ENCODE data around the gene SKIC2. TPM values are rescaled to one million over a fixed set of nuclear protein-coding genes. Genes with fewer than 3 reads are reported as not detected.

The SKIC2 gene
- total RNA-seq, 1 donor from 2014 or later, result 25.4 TPM

- DNase-seq (ENCODE audit: low read depth in 2 of 2), result no peak
Observed at GRCh38 chr6:31945507-31946369, 13.2 kb upstream of the SKIC2 start, which contains the start of gene CFB. TSS of gene CFB (plus strand) at chr6:31946095. CDS start at chr6:31946222, 127 bp downstream.

- DNase-seq (ENCODE audit: low read depth in 2 of 2), result no peak
Observed at GRCh38 chr6:31946370-31946885, 12.5 kb upstream of the SKIC2 start.

DNA sequence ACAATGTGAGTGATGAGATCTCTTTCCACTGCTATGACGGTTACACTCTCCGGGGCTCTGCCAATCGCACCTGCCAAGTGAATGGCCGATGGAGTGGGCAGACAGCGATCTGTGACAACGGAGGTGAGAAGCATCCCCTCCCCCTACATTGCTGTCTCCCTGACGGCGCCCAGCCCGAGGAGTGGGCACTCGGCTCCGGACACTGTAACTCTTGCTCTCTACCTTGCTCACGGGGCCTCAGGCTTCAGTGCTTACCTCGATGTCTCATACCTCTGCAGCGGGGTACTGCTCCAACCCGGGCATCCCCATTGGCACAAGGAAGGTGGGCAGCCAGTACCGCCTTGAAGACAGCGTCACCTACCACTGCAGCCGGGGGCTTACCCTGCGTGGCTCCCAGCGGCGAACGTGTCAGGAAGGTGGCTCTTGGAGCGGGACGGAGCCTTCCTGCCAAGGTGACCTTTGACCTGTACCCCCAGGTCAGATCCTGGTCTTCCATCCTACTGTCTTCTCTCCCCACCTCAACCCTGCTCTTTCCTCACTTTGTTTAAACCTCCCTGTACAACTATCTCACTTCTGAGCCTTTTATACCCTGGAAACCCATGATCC lies 11.8 kb upstream of the SKIC2 start:
- DNase-seq (ENCODE audit: low read depth in 2 of 2), result no peak

- DNase-seq (ENCODE audit: low read depth in 2 of 2), result no peak
Observed at GRCh38 chr6:31947864-31948263, 11.1 kb upstream of the SKIC2 start.

GRCh38 chr6:31948306-31948705 lies 10.7 kb upstream of the SKIC2 start:
- no peak for DNase-seq (ENCODE audit: low read depth in 2 of 2)

GRCh38 chr6:31948753-31949413 lies 10.1 kb upstream of the SKIC2 start:
- DNase-seq (ENCODE audit: low read depth in 2 of 2), result no peak

GRCh38 chr6:31949926-31950548 lies 8.9 kb upstream of the SKIC2 start:
- DNase-seq (ENCODE audit: low read depth in 2 of 2), result no peak

- peak; percentile 29 to 63 for DNase-seq (ENCODE audit: low read depth in 2 of 2)
Observed at GRCh38 chr6:31952140-31952805, 6.7 kb upstream of the SKIC2 start.

GRCh38 chr6:31952890-31953289 lies 6.1 kb upstream of the SKIC2 start:
- DNase-seq (ENCODE audit: low read depth in 2 of 2), result no peak

- DNase-seq (ENCODE audit: low read depth in 2 of 2), result no peak
Observed at GRCh38 chr6:31954511-31954910, 4.5 kb upstream of the SKIC2 start.

- no peak for DNase-seq (ENCODE audit: low read depth in 2 of 2)
Observed at GRCh38 chr6:31956796-31957195, 2.2 kb upstream of the SKIC2 start.

GRCh38 chr6:31958412-31958740 lies 599 bp upstream of the SKIC2 start:
- DNase-seq (ENCODE audit: low read depth in 2 of 2), result no peak

DNA sequence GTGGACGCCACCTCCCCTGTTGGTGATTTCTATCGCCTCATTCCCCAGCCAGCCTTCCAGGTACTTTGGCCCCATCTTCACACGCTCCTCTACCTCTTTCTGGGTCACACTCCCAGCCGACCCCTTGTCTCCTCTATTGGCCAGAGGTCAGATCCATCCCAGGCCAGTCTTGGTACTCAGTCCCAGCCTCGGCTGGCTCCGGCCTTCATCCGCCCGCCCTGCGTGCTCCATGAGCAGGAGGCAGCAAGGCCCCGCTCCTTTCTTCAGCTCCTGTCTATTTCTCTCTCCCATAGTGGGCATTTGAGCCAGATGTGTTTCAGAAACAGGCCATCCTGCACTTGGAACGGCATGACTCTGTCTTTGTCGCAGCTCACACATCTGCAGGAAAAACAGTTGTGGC lies 2.6 kb downstream of the SKIC2 start:
- DNase-seq (ENCODE audit: low read depth in 2 of 2), result no peak

- no peak for DNase-seq (ENCODE audit: low read depth in 2 of 2)
Observed at GRCh38 chr6:31963921-31964320, 4.9 kb downstream of the SKIC2 start.

DNA sequence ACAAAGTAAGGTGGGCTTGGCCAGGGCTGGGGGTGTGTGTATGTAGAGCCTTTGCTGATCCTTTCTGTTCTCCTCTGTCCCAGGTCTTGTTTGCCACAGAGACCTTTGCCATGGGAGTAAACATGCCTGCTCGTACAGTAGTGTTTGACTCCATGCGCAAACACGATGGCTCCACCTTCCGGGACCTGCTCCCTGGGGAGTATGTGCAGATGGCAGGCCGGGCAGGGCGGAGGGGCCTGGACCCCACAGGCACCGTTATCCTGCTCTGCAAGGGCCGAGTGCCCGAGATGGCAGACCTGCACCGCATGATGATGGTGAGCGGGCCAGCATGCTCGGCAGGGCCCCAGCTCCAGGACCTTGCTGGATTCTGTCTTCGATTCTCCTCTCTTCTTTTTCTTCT lies 6.7 kb downstream of the SKIC2 start:
- no peak for DNase-seq (ENCODE audit: low read depth in 2 of 2)

- no peak for DNase-seq (ENCODE audit: low read depth in 2 of 2)
Observed at GRCh38 chr6:31966506-31966905, 7.5 kb downstream of the SKIC2 start.

DNA sequence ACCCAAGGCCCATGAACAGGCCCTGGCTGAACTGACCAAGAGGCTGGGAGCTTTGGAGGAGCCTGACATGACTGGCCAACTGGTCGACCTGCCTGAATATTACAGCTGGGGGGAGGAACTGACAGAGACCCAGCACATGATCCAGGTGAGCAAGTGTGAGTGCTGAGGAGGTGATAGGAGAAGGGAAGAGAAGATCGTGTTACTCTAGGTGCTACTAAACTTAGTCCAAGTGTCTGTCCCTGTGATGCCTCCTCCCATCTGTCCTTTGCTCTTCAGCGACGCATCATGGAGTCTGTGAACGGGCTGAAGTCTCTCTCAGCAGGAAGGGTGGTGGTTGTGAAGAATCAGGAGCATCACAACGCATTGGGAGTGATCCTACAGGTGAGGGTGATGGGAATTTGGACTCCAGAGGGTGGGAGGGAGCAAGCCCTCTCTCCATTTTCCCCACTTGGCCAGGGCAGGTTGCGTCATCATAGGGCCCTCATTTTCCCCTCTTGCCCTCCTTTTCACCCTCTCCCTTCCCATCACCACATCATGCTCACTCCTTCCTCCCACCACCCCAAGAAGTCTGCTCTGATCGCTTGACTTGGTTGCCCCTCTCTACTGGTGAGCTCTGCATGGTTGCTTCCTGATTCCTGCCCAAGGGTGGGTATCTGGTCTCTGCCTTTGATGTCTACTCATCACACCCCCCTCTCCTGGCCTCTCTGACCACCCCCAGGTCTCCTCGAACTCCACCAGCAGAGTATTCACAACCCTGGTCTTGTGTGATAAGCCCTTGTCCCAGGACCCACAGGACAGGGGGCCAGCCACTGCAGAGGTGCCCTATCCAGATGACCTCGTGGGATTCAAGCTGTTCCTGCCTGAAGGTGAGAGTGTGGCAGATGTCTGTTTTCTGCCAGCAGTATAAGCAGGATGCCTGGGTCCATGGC lies 8.3 kb downstream of the SKIC2 start:
- no peak for DNase-seq (ENCODE audit: low read depth in 2 of 2)

DNA sequence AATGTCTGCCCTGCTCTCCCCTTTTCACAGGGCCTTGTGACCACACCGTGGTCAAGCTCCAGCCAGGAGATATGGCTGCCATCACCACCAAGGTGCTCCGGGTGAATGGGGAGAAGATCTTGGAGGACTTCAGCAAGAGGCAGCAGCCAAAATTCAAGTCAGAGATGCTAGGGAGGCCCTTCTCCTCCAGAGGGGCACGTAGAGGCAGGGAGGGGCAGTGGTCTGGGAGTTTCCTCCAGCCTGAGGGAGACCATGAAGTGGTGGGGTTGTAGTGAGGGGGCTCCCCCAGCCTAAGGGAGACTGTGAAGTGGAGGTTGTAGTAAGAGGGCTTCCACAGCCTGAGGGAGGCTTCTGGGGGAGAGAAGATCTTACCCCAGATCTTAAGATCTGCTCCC lies 8.9 kb downstream of the SKIC2 start:
- DNase-seq (ENCODE audit: low read depth in 2 of 2), result no peak

- DNase-seq (ENCODE audit: low read depth in 2 of 2), result no peak
Observed at GRCh38 chr6:31968326-31968725, 9.4 kb downstream of the SKIC2 start.
